ENCODE data around the gene DNAAF8. TPM values are rescaled to one million over a fixed set of nuclear protein-coding genes. Genes with fewer than 3 reads are reported as not detected.

DNAAF8 gene
- total RNA-seq, 2 experiments from 2014 or later: 0.25 to 0.32 TPM

- CTCF ChIA-PET: no interaction called here
- POLR2A ChIA-PET: no interaction called here
These were observed 54.2 kb downstream of the DNAAF8 start for GRCh38 chr16:4788489-4788889.

- ChIA-PET CTCF (no interaction called here), POLR2A (no interaction called here)
These were observed 54.6 kb downstream of the DNAAF8 start for GRCh38 chr16:4788910-4789309.

GRCh38 chr16:4790261-4790660 is 55.9 kb downstream of the DNAAF8 start:
- ChIA-PET CTCF (no interaction called here), POLR2A (no interaction called here)

GRCh38 chr16:4790871-4791270 is 56.5 kb downstream of the DNAAF8 start:
- POLR2A ChIA-PET: no interaction called here
- CTCF ChIA-PET: no interaction called here

GRCh38 chr16:4792951-4793513 is 58.7 kb downstream of the DNAAF8 start:
- ChIA-PET CTCF (interaction anchor here (0.6 to 0.7 kb wide), 2 partner anchors 61 to 140 kb away, joined by 3 to 6 read pairs; no protein-coding TSS in a partner anchor), POLR2A (no interaction called here)

- ChIA-PET CTCF (no interaction called here), POLR2A (no interaction called here)
These were observed 61.0 kb downstream of the DNAAF8 start, which contains the start of gene SMIM22 for GRCh38 chr16:4795181-4795827. TSS of gene SMIM22 (plus strand) at chr16:4795369. CDS start at chr16:4795735, 366 bp downstream.

GRCh38 chr16:4795828-4796572 is 61.7 kb downstream of the DNAAF8 start:
- CTCF ChIA-PET: no interaction called here
- POLR2A ChIA-PET: no interaction called here

- ChIA-PET POLR2A (no interaction called here), CTCF (no interaction called here)
These were observed 62.9 kb downstream of the DNAAF8 start for GRCh38 chr16:4796982-4797804.

- ChIA-PET POLR2A (interaction anchor here (0.6 kb wide), 1 partner anchor 17 kb away, joined by 3 read pairs; no protein-coding TSS in a partner anchor), CTCF (no interaction called here)
These were observed 63.5 kb downstream of the DNAAF8 start for GRCh38 chr16:4797805-4798252.

- POLR2A ChIA-PET: interaction anchor here (0.6 kb wide), 1 partner anchor 18 kb away, joined by 3 read pairs; no protein-coding TSS in a partner anchor
- CTCF ChIA-PET: no interaction called here
These were observed 64.1 kb downstream of the DNAAF8 start for GRCh38 chr16:4798456-4798855.

Other genes with a start within 250 kb of the DNAAF8 start
- 10 to 100 TPM; 38.7 to 39.3 TPM for gene CDIP1, start 195.8 kb upstream of the DNAAF8 start, total RNA-seq
- gene C16orf96, start 178.2 kb upstream of the DNAAF8 start, total RNA-seq: under 1 TPM; 0.08 to 0.11 TPM
- 10 to 100 TPM; 19.5 to 21.0 TPM for gene UBALD1, start 119.6 kb upstream of the DNAAF8 start, total RNA-seq
- 10 to 100 TPM; 61.9 to 64.2 TPM for gene MGRN1, start 109.7 kb upstream of the DNAAF8 start, total RNA-seq
- 10 to 100 TPM; 34.0 to 34.4 TPM for gene NUDT16L1, start 41.0 kb upstream of the DNAAF8 start, total RNA-seq
- gene ANKS3, start 266 bp upstream of the DNAAF8 start, total RNA-seq: 10 to 100 TPM; 16.3 to 17.3 TPM
- 10 to 100 TPM in 1 of 2 experiments, 1 to 10 TPM in 1; 10.0 to 12.0 TPM for gene ZNF500, start 32.6 kb downstream of the DNAAF8 start, total RNA-seq
- not detected for gene SEPTIN12, start 53.8 kb downstream of the DNAAF8 start, total RNA-seq
- not detected for gene SMIM22, start 60.8 kb downstream of the DNAAF8 start, total RNA-seq
- 1 to 10 TPM; 4.8 to 5.4 TPM for gene ROGDI, start 68.1 kb downstream of the DNAAF8 start, total RNA-seq
- 100 to 1,000 TPM; 101 to 105 TPM for gene GLYR1, start 112.8 kb downstream of the DNAAF8 start, total RNA-seq
- gene UBN1, start 112.9 kb downstream of the DNAAF8 start, total RNA-seq: 10 to 100 TPM; 36.7 to 38.9 TPM
- gene PPL, start 202.6 kb downstream of the DNAAF8 start, total RNA-seq: not detected
- gene SEC14L5, start 223.8 kb downstream of the DNAAF8 start, total RNA-seq: not detected